NB4 (cell line): ENCODE data around the gene ZMAT5.

Experiments
- CTCF ChIP-seq: IDR thresholded peaks from one replicate; pipeline ENCODE4 v1.5.1; 2012; ENCODE audit warnings: low read depth, low read length
- MAX ChIP-seq: IDR thresholded peaks from 2 replicates; pipeline ENCODE4 v1.6.1; 2011; ENCODE audit warnings: low read depth, low read length
- POLR2A ChIP-seq: IDR thresholded peaks from 2 replicates; pipeline ENCODE4 v1.6.1; 2011; ENCODE audit warnings: mild to moderate bottlenecking; ENCODE audit not compliant: insufficient read length; ENCODE audit errors: extremely low read depth

- TF ChIP-seq CTCF (no peak), MAX (no peak), POLR2A (no peak)
These were observed 83.3 kb downstream of the ZMAT5 start for GRCh38 chr22:29683536-29683935.
